Measurements from ENCODE around the gene SLC33A1.

DNA sequence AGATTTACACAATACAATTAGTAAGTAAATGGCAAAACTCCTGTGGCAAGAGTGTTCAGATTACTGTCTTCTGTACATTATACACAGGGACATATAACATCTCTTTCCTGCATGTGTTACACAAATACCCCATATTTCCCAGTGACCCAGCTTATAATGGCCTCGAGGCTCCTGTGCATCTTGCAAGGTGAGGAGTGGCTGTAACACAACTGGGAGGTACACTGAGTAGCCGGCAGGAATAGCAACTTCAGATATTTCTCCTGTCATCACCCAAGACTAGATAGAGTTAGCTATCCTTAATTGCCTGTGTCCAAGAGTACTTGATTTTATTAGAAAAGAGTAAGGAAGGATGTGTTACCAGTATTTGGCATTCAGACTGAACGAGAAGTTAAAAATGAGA lies 21.8 kb upstream of the SLC33A1 start:
- no peak for TF ChIP-seq EZH2 (IDR thresholded peaks at IDR 0.05; ENCODE audit: low read depth, unreplicated experiment)
- TF ChIP-seq, protein P1, sequence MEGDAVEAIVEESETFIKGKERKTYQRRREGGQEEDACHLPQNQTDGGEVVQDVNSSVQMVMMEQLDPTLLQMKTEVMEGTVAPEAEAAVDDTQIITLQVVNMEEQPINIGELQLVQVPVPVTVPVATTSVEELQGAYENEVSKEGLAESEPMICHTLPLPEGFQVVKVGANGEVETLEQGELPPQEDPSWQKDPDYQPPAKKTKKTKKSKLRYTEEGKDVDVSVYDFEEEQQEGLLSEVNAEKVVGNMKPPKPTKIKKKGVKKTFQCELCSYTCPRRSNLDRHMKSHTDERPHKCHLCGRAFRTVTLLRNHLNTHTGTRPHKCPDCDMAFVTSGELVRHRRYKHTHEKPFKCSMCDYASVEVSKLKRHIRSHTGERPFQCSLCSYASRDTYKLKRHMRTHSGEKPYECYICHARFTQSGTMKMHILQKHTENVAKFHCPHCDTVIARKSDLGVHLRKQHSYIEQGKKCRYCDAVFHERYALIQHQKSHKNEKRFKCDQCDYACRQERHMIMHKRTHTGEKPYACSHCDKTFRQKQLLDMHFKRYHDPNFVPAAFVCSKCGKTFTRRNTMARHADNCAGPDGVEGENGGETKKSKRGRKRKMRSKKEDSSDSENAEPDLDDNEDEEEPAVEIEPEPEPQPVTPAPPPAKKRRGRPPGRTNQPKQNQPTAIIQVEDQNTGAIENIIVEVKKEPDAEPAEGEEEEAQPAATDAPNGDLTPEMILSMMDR (conservative IDR thresholded peaks at IDR 0.05; ENCODE audit: low read depth in 2 of 2) = no peak
- TF ChIP-seq EZH2phosphoT487 (IDR thresholded peaks at IDR 0.05; ENCODE audit: unreplicated experiment) = no peak
- TF ChIP-seq STAT1 (IDR thresholded peaks at IDR 0.05; ENCODE audit: unreplicated experiment) = no peak
- TF ChIP-seq NANOG (IDR thresholded peaks at IDR 0.05; ENCODE audit: borderline replicate concordance) = no peak
- TF ChIP-seq CREB1 (CRISPR knock-in tag; IDR thresholded peaks at IDR 0.05; ENCODE audit: low read depth) = no peak
- no peak for TF ChIP-seq POLR2AphosphoS5 (IDR thresholded peaks at IDR 0.05; ENCODE audit: low read depth)
- TF ChIP-seq JUNB (IDR thresholded peaks at IDR 0.05; ENCODE audit: unreplicated experiment) = no peak
- TF ChIP-seq, protein P2, sequence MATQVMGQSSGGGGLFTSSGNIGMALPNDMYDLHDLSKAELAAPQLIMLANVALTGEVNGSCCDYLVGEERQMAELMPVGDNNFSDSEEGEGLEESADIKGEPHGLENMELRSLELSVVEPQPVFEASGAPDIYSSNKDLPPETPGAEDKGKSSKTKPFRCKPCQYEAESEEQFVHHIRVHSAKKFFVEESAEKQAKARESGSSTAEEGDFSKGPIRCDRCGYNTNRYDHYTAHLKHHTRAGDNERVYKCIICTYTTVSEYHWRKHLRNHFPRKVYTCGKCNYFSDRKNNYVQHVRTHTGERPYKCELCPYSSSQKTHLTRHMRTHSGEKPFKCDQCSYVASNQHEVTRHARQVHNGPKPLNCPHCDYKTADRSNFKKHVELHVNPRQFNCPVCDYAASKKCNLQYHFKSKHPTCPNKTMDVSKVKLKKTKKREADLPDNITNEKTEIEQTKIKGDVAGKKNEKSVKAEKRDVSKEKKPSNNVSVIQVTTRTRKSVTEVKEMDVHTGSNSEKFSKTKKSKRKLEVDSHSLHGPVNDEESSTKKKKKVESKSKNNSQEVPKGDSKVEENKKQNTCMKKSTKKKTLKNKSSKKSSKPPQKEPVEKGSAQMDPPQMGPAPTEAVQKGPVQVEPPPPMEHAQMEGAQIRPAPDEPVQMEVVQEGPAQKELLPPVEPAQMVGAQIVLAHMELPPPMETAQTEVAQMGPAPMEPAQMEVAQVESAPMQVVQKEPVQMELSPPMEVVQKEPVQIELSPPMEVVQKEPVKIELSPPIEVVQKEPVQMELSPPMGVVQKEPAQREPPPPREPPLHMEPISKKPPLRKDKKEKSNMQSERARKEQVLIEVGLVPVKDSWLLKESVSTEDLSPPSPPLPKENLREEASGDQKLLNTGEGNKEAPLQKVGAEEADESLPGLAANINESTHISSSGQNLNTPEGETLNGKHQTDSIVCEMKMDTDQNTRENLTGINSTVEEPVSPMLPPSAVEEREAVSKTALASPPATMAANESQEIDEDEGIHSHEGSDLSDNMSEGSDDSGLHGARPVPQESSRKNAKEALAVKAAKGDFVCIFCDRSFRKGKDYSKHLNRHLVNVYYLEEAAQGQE (IDR thresholded peaks at IDR 0.05; ENCODE audit: unreplicated experiment) = no peak
- TF ChIP-seq ZNF331 (CRISPR knock-in tag; IDR thresholded peaks at IDR 0.05; ENCODE audit: low read depth) = no peak
- TF ChIP-seq, protein P3, sequence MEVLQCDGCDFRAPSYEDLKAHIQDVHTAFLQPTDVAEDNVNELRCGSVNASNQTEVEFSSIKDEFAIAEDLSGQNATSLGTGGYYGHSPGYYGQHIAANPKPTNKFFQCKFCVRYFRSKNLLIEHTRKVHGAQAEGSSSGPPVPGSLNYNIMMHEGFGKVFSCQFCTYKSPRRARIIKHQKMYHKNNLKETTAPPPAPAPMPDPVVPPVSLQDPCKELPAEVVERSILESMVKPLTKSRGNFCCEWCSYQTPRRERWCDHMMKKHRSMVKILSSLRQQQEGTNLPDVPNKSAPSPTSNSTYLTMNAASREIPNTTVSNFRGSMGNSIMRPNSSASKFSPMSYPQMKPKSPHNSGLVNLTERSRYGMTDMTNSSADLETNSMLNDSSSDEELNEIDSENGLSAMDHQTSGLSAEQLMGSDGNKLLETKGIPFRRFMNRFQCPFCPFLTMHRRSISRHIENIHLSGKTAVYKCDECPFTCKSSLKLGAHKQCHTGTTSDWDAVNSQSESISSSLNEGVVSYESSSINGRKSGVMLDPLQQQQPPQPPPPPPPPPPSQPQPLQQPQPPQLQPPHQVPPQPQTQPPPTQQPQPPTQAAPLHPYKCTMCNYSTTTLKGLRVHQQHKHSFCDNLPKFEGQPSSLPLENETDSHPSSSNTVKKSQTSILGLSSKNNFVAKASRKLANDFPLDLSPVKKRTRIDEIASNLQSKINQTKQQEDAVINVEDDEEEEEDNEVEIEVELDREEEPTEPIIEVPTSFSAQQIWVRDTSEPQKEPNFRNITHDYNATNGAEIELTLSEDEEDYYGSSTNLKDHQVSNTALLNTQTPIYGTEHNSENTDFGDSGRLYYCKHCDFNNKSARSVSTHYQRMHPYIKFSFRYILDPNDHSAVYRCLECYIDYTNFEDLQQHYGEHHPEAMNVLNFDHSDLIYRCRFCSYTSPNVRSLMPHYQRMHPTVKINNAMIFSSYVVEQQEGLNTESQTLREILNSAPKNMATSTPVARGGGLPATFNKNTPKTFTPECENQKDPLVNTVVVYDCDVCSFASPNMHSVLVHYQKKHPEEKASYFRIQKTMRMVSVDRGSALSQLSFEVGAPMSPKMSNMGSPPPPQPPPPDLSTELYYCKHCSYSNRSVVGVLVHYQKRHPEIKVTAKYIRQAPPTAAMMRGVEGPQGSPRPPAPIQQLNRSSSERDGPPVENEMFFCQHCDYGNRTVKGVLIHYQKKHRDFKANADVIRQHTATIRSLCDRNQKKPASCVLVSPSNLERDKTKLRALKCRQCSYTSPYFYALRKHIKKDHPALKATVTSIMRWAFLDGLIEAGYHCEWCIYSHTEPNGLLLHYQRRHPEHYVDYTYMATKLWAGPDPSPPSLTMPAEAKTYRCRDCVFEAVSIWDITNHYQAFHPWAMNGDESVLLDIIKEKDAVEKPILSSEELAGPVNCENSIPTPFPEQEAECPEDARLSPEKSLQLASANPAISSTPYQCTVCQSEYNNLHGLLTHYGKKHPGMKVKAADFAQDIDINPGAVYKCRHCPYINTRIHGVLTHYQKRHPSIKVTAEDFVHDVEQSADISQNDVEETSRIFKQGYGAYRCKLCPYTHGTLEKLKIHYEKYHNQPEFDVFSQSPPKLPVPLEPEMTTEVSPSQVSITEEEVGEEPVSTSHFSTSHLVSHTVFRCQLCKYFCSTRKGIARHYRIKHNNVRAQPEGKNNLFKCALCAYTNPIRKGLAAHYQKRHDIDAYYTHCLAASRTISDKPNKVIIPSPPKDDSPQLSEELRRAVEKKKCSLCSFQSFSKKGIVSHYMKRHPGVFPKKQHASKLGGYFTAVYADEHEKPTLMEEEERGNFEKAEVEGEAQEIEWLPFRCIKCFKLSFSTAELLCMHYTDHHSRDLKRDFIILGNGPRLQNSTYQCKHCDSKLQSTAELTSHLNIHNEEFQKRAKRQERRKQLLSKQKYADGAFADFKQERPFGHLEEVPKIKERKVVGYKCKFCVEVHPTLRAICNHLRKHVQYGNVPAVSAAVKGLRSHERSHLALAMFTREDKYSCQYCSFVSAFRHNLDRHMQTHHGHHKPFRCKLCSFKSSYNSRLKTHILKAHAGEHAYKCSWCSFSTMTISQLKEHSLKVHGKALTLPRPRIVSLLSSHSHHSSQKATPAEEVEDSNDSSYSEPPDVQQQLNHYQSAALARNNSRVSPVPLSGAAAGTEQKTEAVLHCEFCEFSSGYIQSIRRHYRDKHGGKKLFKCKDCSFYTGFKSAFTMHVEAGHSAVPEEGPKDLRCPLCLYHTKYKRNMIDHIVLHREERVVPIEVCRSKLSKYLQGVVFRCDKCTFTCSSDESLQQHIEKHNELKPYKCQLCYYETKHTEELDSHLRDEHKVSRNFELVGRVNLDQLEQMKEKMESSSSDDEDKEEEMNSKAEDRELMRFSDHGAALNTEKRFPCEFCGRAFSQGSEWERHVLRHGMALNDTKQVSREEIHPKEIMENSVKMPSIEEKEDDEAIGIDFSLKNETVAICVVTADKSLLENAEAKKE (CRISPR knock-in tag; IDR thresholded peaks at IDR 0.05) = no peak

All from GM23338 (cell line).